GM08714 (cell line): ENCODE results near the gene SOX15.
A peak's percentile ranks its signal among the peaks of the same experiment; 100 is the strongest.

ENCODE experiments used
- H3K4me3 ChIP-seq: fragments of 200-500 bp; sonication (Bioruptor generic); 2 replicates; pipeline ENCODE4 v1.5.1; 2014; ENCODE audit warnings: mild to moderate bottlenecking, low read length, inconsistent platforms
- ZNF274 ChIP-seq: IDR thresholded peaks from 2 replicates; pipeline ENCODE4 v1.6.1; 2012; ENCODE audit warnings: mild to moderate bottlenecking, low read depth, low read length

The SOX15 gene

DNA sequence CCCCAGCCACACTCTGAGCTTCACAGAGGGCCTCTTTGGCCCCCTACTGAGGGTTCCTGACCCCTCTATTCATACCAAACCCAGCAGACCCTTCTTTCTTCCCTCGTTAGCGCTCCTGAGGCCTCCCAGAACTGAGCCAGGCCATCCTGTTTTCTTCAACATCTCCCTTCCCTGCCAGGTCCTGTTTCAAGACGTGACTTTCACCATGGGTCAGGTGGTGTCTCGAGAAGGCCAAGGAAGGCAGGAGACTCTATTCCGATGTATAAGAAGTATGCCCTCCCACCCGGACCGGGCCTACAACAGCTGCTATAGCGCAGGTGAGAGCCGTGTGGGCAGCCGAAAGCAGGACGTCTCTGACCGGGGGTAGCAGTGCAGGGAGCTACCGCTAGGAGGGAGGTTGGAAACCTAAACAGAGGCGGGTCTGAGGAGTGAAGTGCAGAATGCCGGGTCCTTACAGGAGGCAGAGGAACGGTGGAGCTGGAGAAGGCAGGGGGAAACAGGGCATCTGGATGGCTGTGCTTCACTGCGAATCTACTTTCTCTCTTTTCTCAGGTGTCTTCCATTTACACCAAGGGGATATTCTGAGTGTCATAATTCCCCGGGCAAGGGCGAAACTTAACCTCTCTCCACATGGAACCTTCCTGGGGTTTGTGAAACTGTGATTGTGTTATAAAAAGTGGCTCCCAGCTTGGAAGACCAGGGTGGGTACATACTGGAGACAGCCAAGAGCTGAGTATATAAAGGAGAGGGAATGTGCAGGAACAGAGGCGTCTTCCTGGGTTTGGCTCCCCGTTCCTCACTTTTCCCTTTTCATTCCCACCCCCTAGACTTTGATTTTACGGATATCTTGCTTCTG is 29.5 kb downstream of the SOX15 start:
- H3K4me3 ChIP-seq = no peak overlapping the region; the same call in 1 of the 2 replicates
- no peak for TF ChIP-seq ZNF274

DNA sequence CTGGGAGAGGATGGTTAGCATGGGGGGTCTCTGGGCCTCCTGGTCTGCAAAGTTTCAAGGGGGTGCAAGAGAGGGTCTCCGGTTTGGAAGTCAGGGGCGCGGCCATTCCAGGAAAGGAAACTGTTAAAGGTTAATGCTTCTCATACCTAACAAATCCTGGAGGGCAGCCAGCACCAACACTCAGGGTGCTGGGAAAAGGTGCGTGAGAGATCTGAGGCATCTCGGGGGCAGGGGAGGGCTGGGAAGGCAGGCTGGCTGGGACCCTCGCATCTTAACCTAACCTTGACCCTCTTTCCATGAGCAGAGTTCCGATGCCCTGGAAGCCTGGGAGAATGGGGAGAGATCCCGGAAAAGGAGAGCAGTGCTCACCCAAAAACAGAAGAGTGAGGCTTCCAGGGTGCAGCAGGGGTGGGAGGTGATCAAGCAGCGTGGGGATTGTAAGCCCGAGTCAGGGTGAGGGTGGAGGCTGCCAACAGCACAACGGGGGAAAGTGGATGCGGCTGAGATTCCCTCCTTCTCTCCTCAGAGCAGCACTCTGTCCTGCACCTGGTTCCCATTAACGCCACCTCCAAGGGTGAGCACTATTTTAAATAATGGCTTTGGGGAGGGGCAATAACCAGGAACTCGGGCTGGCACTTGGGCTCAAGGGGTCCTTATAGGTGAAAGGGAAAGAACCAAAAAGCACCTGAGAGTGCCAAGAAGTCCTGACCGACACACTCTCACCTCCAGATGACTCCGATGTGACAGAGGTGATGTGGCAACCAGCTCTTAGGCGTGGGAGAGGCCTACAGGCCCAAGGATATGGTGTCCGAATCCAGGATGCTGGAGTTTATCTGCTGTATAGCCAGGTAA is 30.3 kb downstream of the SOX15 start:
- H3K4me3 ChIP-seq = peak overlapping the region; percentile 43; the same call in 1 of the 2 replicates
- TF ChIP-seq ZNF274 = no peak

DNA sequence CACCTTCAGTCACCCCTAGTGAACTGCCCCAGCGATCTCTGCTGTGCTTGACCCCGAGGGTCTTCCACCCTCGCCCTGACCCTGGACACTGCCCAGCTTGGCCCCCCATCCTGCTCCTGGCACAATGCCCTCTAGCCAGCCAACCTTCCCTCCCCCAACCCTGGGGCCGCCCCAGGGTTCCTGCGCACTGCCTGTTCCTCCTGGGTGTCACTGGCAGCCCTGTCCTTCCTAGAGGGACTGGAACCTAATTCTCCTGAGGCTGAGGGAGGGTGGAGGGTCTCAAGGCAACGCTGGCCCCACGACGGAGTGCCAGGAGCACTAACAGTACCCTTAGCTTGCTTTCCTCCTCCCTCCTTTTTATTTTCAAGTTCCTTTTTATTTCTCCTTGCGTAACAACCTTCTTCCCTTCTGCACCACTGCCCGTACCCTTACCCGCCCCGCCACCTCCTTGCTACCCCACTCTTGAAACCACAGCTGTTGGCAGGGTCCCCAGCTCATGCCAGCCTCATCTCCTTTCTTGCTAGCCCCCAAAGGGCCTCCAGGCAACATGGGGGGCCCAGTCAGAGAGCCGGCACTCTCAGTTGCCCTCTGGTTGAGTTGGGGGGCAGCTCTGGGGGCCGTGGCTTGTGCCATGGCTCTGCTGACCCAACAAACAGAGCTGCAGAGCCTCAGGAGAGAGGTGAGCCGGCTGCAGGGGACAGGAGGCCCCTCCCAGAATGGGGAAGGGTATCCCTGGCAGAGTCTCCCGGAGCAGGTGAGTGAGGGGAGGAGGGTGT is 31.2 kb downstream of the SOX15 start, which contains the start of gene TNFSF13:
Gene TNFSF13 (plus strand): TSS at position 207 of the 776 bp plus-strand sequence. CDS start 290 bp downstream, at position 497.
- no peak for TF ChIP-seq ZNF274
- H3K4me3 ChIP-seq = peak within 1 kb of the TSS; percentile 43; the same call in 1 of the 2 replicates

DNA sequence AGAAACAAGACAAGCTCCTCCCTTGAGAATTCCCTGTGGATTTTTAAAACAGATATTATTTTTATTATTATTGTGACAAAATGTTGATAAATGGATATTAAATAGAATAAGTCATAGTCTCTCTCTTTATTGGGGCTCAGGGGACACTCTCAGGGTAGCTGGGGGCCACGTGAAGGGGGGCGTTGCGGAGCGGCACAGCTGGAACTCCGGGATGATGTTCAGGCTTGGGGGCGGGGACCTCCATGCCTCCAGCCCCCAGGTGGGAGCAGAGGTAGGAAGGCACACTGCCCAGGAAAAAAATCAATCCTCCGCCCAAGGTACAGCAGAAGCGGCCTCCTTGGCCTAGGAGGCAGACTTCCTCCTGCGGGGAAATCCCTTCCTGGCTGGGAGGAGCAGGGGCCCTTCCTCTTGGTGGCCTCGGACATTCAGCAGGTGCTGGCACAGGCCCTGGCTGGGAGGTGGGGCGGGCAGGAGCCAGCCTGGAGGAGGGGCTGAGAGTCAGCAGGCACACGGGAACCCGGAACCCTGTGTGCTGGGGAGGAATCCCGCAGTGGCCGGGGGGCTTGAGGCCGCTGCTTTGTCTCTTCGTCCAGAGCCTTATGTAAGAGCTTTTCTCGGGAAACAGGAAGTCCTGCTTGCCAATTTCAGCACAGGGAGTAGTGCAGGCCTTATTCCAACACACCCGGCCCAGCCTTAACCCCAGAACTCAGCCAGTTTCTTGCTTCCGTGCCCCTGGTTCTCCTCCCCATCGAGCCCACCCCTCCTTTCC is 31.9 kb downstream of the SOX15 start:
- TF ChIP-seq ZNF274 = no peak
- peak overlapping the region; percentile 43; the same call in 1 of the 2 replicates for H3K4me3 ChIP-seq

DNA sequence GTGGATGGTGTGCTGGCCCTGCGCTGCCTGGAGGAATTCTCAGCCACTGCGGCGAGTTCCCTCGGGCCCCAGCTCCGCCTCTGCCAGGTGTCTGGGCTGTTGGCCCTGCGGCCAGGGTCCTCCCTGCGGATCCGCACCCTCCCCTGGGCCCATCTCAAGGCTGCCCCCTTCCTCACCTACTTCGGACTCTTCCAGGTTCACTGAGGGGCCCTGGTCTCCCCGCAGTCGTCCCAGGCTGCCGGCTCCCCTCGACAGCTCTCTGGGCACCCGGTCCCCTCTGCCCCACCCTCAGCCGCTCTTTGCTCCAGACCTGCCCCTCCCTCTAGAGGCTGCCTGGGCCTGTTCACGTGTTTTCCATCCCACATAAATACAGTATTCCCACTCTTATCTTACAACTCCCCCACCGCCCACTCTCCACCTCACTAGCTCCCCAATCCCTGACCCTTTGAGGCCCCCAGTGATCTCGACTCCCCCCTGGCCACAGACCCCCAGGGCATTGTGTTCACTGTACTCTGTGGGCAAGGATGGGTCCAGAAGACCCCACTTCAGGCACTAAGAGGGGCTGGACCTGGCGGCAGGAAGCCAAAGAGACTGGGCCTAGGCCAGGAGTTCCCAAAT is 32.6 kb downstream of the SOX15 start:
- no peak for TF ChIP-seq ZNF274
- H3K4me3 ChIP-seq = no peak overlapping the region

DNA sequence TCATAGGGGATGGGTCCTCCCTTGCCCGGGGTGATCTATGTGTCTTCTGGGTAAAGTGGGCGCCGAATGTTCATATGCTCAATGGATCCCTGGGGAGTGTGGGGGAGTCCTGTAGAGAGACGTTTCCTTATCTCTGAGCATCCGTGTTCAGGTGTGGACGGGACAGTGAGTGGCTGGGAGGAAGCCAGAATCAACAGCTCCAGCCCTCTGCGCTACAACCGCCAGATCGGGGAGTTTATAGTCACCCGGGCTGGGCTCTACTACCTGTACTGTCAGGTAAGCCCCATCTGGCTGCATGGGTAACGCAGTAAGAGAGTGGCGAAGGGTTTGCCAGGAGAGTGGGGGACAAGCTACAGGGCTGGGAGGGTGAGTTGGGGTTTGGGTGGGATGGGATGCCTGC is 33.3 kb downstream of the SOX15 start:
- no peak for TF ChIP-seq ZNF274
- H3K4me3 ChIP-seq = no peak overlapping the region

DNA sequence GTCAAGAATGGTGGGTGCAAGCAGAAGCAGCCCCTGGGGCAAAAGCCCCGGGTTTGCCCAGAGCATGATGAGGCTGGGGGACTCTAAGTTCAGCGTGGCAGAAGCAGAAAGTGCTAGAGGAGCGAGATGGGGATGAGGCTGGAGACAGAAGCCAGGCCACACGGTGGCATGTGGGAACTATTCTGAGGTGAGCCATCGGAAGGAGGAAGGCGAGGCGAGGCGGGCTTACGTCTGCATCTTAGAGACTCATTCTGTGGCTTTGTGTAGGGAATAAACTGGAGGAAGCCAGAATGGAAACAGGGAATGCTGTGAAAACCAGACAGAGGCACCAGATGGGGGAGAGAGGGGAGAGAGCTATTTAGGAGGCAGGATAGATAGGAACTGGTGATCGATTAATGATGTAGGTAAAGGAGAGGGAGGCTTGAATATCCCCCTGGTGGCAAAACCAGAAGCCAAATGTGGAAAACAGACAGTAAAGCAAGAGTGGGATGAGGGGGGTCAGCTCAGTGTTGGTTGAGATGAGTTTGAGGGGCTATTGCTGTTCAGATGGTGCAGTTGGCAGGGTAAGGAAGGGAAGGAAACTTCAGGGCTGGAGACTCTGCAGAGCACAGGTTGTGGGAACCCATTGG is 34.5 kb downstream of the SOX15 start:
- H3K4me3 ChIP-seq = no peak overlapping the region
- no peak for TF ChIP-seq ZNF274

DNA sequence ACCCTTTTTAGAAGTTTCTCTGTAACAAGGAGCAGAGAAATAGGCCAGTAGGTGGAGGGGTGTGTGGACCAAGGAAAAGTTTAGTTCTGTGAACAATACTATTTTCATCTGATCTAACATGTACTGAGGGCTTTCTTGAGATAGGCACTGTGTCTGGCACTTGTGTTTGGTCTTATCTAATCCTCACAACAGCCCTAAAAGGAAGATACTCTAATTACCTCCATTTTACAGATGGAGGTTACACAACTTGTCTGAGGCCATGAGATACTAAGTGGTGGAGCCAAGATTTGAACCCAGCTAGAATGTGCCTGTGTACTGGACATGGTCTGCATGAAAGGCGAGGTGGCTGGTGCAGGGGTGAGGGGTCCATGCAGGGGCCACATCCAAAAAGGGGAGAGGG is 36.5 kb downstream of the SOX15 start:
- TF ChIP-seq ZNF274 = no peak
- H3K4me3 ChIP-seq = no peak overlapping the region; the same call in 1 of the 2 replicates

DNA sequence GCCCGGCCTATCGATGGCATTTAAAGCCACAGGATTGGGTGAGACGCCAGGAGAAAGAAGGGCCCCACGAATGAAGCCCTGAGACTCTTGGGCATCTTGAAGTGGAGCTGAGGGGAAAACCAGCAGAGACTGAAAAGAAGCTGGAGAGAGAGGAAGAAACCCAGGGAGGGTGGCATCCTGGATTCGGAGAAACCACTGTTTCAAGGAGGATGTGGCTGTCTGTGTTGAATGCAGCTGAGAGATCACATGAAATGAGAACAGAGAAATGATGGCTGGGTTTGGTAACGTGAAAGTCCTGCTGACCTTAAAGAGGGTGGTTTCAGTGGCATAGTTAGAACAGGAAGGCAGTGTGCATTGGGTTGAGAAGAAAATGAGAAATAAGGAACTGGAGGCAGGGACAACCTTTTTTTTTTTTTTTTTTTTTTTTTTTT is 37.3 kb downstream of the SOX15 start:
- no peak overlapping the region for H3K4me3 ChIP-seq
- TF ChIP-seq ZNF274 = no peak

DNA sequence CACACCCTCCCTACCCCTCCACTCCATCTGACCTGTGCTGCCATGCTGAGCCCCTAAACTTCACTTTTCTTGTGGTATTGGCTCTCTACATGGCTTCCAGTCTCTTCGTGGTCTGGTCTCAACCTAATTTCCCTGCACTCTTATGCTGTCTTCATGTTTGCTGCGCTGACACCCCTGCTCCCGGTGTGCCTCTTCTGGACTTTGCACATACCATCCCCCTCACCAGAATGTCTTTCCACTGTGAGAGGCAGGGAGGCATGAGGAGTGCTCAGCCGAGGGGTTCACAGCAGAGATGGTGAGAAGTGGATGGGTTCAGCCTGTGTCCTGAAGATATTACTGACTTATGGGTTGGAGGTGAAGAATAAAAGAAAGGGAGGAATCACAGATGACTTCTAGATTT is 38.5 kb downstream of the SOX15 start:
- H3K4me3 ChIP-seq = no peak overlapping the region
- TF ChIP-seq ZNF274 = no peak

DNA sequence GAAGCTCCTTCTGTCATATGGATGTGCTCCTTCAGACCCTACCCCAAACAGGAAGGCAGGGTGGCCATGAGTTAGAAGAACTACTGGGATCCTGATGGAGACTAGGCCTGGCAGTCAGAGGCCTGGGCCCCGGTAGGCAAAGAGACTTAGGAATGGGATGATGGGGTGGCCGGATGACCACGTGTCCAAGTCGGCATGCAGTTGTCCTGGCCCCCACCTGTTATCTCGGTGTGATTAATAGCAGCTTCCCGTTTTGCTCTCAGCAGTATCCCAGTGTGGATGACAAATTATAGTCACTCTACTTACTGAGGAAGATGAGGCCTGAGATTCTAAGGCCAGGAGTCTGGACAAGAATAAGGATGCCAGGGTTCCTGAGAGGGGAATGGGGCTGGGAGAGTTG is 39.5 kb downstream of the SOX15 start:
- no peak for TF ChIP-seq ZNF274
- no peak overlapping the region for H3K4me3 ChIP-seq

DNA sequence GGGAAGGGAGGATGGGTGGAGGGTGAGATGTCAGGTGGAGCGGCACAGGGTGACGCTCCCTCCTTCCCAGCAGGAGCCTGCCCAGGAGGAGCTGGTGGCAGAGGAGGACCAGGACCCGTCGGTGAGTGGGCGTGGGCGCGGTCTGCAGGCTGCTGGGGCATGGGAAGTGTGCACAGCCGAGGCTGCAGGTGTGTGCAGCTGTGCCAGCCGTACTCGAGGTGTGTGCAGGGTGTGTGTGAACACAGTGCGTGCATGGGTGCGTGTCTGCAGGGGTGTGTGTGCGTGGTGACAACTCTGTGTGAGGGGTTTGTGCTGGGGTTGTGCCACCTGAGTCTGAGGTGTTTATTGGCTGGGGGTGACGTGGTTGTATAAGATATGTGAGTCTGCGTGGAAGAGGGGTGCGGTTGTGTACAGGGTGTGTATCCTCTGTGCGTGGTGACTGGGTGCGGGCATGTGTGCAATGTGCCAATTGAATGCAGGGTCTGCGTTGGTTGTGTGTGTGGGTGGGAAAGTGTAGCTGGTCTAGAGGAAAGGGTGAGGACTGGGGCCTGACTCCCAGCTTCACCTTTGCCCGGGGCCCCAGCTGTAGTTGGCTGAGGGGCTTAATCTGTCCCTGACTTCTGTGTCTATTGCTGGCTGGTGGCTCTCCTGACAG is 40.4 kb downstream of the SOX15 start:
- no peak for TF ChIP-seq ZNF274
- peak overlapping the region; percentile 66; the same call in 1 of the 2 replicates for H3K4me3 ChIP-seq
